HG03469 (cell line): ENCODE results near the gene HYDIN.
"Not testable (repeated sequence)": the region's sequence is repeated elsewhere in the genome, so short reads cannot be mapped to it uniquely, and the experiment has no call there.

Experiments used
- ATAC-seq: cut with Tn5 transposase; IDR thresholded peaks from one replicate; pipeline ENCODE4 v1.9.1; 2021; ENCODE audit warnings: mild to moderate bottlenecking, moderate library complexity, moderate number of reproducible peaks; ENCODE audit not compliant: unreplicated experiment

The HYDIN gene

GRCh38 chr16:71009440-71010223 is 220.9 kb downstream of the HYDIN start:
- not testable (repeated sequence) for ATAC-seq

GRCh38 chr16:71006516-71006915 is 224.0 kb downstream of the HYDIN start:
- ATAC-seq: not testable (repeated sequence)

- ATAC-seq: not testable (repeated sequence)
These were observed 230.8 kb downstream of the HYDIN start for GRCh38 chr16:70999735-71000134.

GRCh38 chr16:70995799-70996198 is 234.7 kb downstream of the HYDIN start:
- ATAC-seq: not testable (repeated sequence)

- ATAC-seq: not testable (repeated sequence)
These were observed 238.0 kb downstream of the HYDIN start for GRCh38 chr16:70992511-70992910.

GRCh38 chr16:70987019-70987715 is 243.4 kb downstream of the HYDIN start:
- ATAC-seq: not testable (repeated sequence)

GRCh38 chr16:70984675-70985074 is 245.8 kb downstream of the HYDIN start:
- not testable (repeated sequence) for ATAC-seq

GRCh38 chr16:70968332-70968731 is 262.2 kb downstream of the HYDIN start:
- not testable (repeated sequence) for ATAC-seq

- not testable (repeated sequence) for ATAC-seq
These were observed 270.4 kb downstream of the HYDIN start for GRCh38 chr16:70960169-70960568.

GRCh38 chr16:70954922-70955321 is 275.6 kb downstream of the HYDIN start:
- ATAC-seq: not testable (repeated sequence)

GRCh38 chr16:70953824-70954223 is 276.7 kb downstream of the HYDIN start:
- ATAC-seq: not testable (repeated sequence)

- not testable (repeated sequence) for ATAC-seq
These were observed 287.0 kb downstream of the HYDIN start for GRCh38 chr16:70943551-70943950.

- ATAC-seq: not testable (repeated sequence)
These were observed 290.7 kb downstream of the HYDIN start for GRCh38 chr16:70939690-70940359.

- ATAC-seq: not testable (repeated sequence)
These were observed 293.6 kb downstream of the HYDIN start for GRCh38 chr16:70936781-70937525.

- ATAC-seq: not testable (repeated sequence)
These were observed 295.2 kb downstream of the HYDIN start for GRCh38 chr16:70935325-70935724.

- not testable (repeated sequence) for ATAC-seq
These were observed 296.8 kb downstream of the HYDIN start for GRCh38 chr16:70933746-70934145.

- ATAC-seq: not testable (repeated sequence)
These were observed 299.8 kb downstream of the HYDIN start for GRCh38 chr16:70930757-70931156.

- ATAC-seq: not testable (repeated sequence)
These were observed 308.4 kb downstream of the HYDIN start for GRCh38 chr16:70922164-70922563.

- not testable (repeated sequence) for ATAC-seq
These were observed 309.9 kb downstream of the HYDIN start for GRCh38 chr16:70920661-70921060.

- not testable (repeated sequence) for ATAC-seq
These were observed 342.3 kb downstream of the HYDIN start for GRCh38 chr16:70888208-70888607.

GRCh38 chr16:70884652-70885051 is 345.9 kb downstream of the HYDIN start:
- not testable (repeated sequence) for ATAC-seq
